HepG2 (cell line): ENCODE data around the gene MTSS2. TPM values are rescaled to one million over a fixed set of nuclear protein-coding genes. Genes with fewer than 3 reads are reported as not detected.

Experiments
- ATAC-seq: fragments of 200-7000 bp; cut with Tn5 transposase; 3 replicates; pipeline ENCODE4 v1.9.1; 2020; ENCODE audit warnings: mild to moderate bottlenecking, moderate library complexity
- BruUV-seq: library from RNA; stranded (reverse); fragments of 400-500 nt; replicated peaks from 2 replicates; lab custom pipeline; 2021; lab: Mats Ljungman, UMichigan
- CTCF ChIA-PET: fragments of 300-600 bp; formaldehyde crosslinking; extraction: SDS; loops from one replicate; lab custom pipeline; 2021; ENCODE audit warnings: low total read pairs, inconsistent platforms, low intra/inter-chr PET ratio; lab: Yijun Ruan, JAX
- POLR2A ChIA-PET: fragments of 350-600 bp; sonication (Branson Sonifier 250); formaldehyde crosslinking; loops from one replicate; lab custom pipeline; 2020; ENCODE audit warnings: antibody characterized with exemption, inconsistent platforms; lab: Yijun Ruan, JAX
- DNase-seq: peaks from one replicate; pipeline ENCODE4 v3.0.0-alpha.2; 2015; ENCODE audit warnings: low spot score
- FAIRE-seq: peaks from 3 replicates; lab custom pipeline; 2011; peaks lifted over from hg19 to GRCh38; lab: Jason Lieb, UNC
- H2AFZ ChIP-seq: one replicate; pipeline ENCODE4 v1.6.1; 2011; ENCODE audit warnings: low read length, inconsistent platforms
- H3K27ac ChIP-seq: fragments of 300-600 bp; 3 replicates; pipeline ENCODE4 v1.8.0; 2011; ENCODE audit warnings: mixed run types, mild to moderate bottlenecking, mixed read lengths, low read length, inconsistent platforms; ENCODE audit not compliant: insufficient read depth; ENCODE audit errors: extremely low read length
- H3K27me3 ChIP-seq, 2 experiments: fragments of 200-600 bp in 1 of 2; 2 replicates in 1 of 2; 3 replicates in 1 of 2; pipeline versions ENCODE4 v1.6.0 to v1.8.0; 2011; ENCODE audit warnings: low read length in 2 of 2, mild to moderate bottlenecking in 2 of 2, moderate library complexity in 2 of 2, inconsistent platforms in 1 of 2; ENCODE audit not compliant: insufficient read depth in 2 of 2, control insufficient read depth in 1 of 2
- H3K36me3 ChIP-seq, 2 experiments: fragments of 200-600 bp in 1 of 2; replicated peaks in 1 of 2; 2 replicates in 1 of 2; 3 replicates in 1 of 2; pipeline versions ENCODE4 v1.5.1 to v1.8.0; 2011; ENCODE audit warnings: low read length in 2 of 2, inconsistent platforms in 1 of 2; ENCODE audit not compliant: insufficient read depth in 2 of 2, control insufficient read depth in 1 of 2
- H3K4me1 ChIP-seq: 2 replicates; pipeline ENCODE4 v1.5.1; 2012; ENCODE audit warnings: low read length, inconsistent platforms; ENCODE audit not compliant: insufficient read depth
- H3K4me2 ChIP-seq: 2 replicates; pipeline ENCODE4 v1.6.0; 2011; ENCODE audit warnings: low read depth, low read length, inconsistent platforms
- H3K4me3 ChIP-seq, 3 experiments: fragments of 200-600 bp in 1 of 3; sonication (generic), shearing (Covaris generic) in 1 of 3; replicated peaks in 1 of 3; 2 replicates each; pipeline ENCODE4 v1.5.1; 2011 to 2016; ENCODE audit warnings: low read length in 3 of 3, inconsistent platforms in 2 of 3, low read depth in 2 of 3, mild to moderate bottlenecking in 2 of 3, control low read depth in 1 of 3, mixed read lengths in 1 of 3; ENCODE audit not compliant: insufficient read depth in 1 of 3
- H3K79me2 ChIP-seq: one replicate; pipeline ENCODE4 v1.6.1; 2011; ENCODE audit warnings: low read length, inconsistent platforms; ENCODE audit not compliant: insufficient read depth
- H3K9ac ChIP-seq: 2 replicates; pipeline ENCODE4 v1.6.0; 2011; ENCODE audit warnings: mild to moderate bottlenecking, low read depth, low read length, inconsistent platforms; ENCODE audit not compliant: insufficient read depth
- H3K9me3 ChIP-seq: 2 replicates; pipeline ENCODE4 v1.5.1; 2012; ENCODE audit warnings: mild to moderate bottlenecking, low read length
- H4K20me1 ChIP-seq: 2 replicates; pipeline ENCODE4 v1.6.0; 2011; ENCODE audit warnings: inconsistent platforms, mild to moderate bottlenecking, low read length, moderate library complexity; ENCODE audit not compliant: insufficient read depth
- DRAP1 ChIP-seq: IDR thresholded peaks from 2 replicates; pipeline ENCODE4 v1.6.1; 2016; ENCODE audit warnings: missing genetic modification reagents, missing compliant biosample characterization
- HNRNPL ChIP-seq: fragments of 200-400 bp; formaldehyde crosslinking; IDR thresholded peaks from 2 replicates; pipeline ENCODE4 v1.6.1; 2017; ENCODE audit warnings: mild to moderate bottlenecking, low read depth, low read length
- IRX3 ChIP-seq: sonication (generic); formaldehyde crosslinking; IDR thresholded peaks from 2 replicates; pipeline ENCODE4 v1.8.1; 2023; ENCODE audit warnings: mild to moderate bottlenecking, low read depth, missing genetic modification reagents, borderline replicate concordance
- MLX ChIP-seq: IDR thresholded peaks from 2 replicates; pipeline ENCODE4 v1.6.1; 2016
- PAWR ChIP-seq: sonication (generic); formaldehyde crosslinking; IDR thresholded peaks from 2 replicates; pipeline ENCODE4 v1.4.0; 2020; ENCODE audit warnings: missing genetic modification reagents, mild to moderate bottlenecking, borderline replicate concordance
- ZFP91 ChIP-seq: sonication (generic); formaldehyde crosslinking; IDR thresholded peaks from 2 replicates; pipeline ENCODE4 v1.9.0; 2022; ENCODE audit warnings: missing genetic modification reagents, mild to moderate bottlenecking, borderline replicate concordance
- ZIK1 ChIP-seq: sonication (generic); formaldehyde crosslinking; IDR thresholded peaks from 2 replicates; pipeline ENCODE4 v1.5.0; 2020; ENCODE audit warnings: mild to moderate bottlenecking, low read depth, missing genetic modification reagents, borderline replicate concordance
- ZNF280B ChIP-seq: sonication (generic); formaldehyde crosslinking; IDR thresholded peaks from 2 replicates; pipeline ENCODE4 v1.5.0; 2020; ENCODE audit warnings: missing genetic modification reagents, mild to moderate bottlenecking, borderline replicate concordance
- ZNF510 ChIP-seq: sonication (generic); formaldehyde crosslinking; IDR thresholded peaks from 2 replicates; pipeline ENCODE4 v1.4.0; 2020; ENCODE audit warnings: low read depth, mild to moderate bottlenecking, missing genetic modification reagents
- ZNF546 ChIP-seq: sonication (generic); formaldehyde crosslinking; conservative IDR thresholded peaks from 2 replicates; pipeline ENCODE4 v1.8.1; 2023; ENCODE audit warnings: mild to moderate bottlenecking, missing genetic modification reagents
- ZNF644 ChIP-seq: IDR thresholded peaks from 2 replicates; pipeline ENCODE4 v1.6.1; 2016; ENCODE audit warnings: low read depth
- WGBS: methylation state at CpG from one replicate; pipeline ENCODE4 v1.1.6; 2017; ENCODE audit warnings: low lambda C conversion rate; 5-methylcytosine and 5-hydroxymethylcytosine counted together
- in situ Hi-C: cut with HindIII; loops from 2 replicates; pipeline ENCODE4 v1.10.0; 2017; ENCODE audit warnings: low pct_unique_long_range_greater_than_20kb; ENCODE audit not compliant: extremely low pct_ligation_motif_present
- intact Hi-C: fragments of 100-400 bp; cut with micrococcal nuclease; formaldehyde crosslinking; loops from one replicate; pipeline ENCODE4 v1.10.0; 2022; ENCODE audit not compliant: unreplicated experiment
- polyA plus RNA-seq, 8 experiments: library from polyadenylated mRNA; depleted of rRNA in 3 of 8; stranded (reverse) in 7 of 8; unstranded in 1 of 8; fragments of >200 nt; fragmentation: Illumina TruSeq in 4 of 8; extraction: Trizol in 4 of 8; gene quantifications; 2 replicates each; pipeline versions ENCODE4 v1.2.1 to v1.2.3, GENCODE V29; 2011 to 2016; ENCODE audit warnings: low read depth in 4 of 8, missing spikeins in 1 of 8, mixed read lengths in 1 of 8; ENCODE audit not compliant: insufficient read depth in 1 of 8
- total RNA-seq, 5 experiments: library from RNA; depleted of rRNA; stranded (reverse); fragments of >200 nt; fragmentation: Illumina TruSeq; extraction: Trizol; gene quantifications; 2 replicates each; pipeline ENCODE4 v1.2.3, GENCODE V29; 2016; ENCODE audit warnings: low read depth in 1 of 5
- TF ChIP-seq, protein P1 (sequence below): IDR thresholded peaks from 2 replicates; pipeline ENCODE4 v1.6.1; 2016; ENCODE audit warnings: missing compliant biosample characterization, missing genetic modification reagents, borderline replicate concordance
- TF ChIP-seq, protein P2 (sequence below): sonication (generic); formaldehyde crosslinking; IDR thresholded peaks from 2 replicates; pipeline ENCODE4 v1.8.1; 2023; ENCODE audit warnings: mild to moderate bottlenecking, inconsistent platforms, moderate library complexity, missing genetic modification reagents, borderline replicate concordance

The MTSS2 gene
- total and polyA plus RNA-seq, 2 of the 13 experiments (the other 11 are each of a cell fraction or from before 2014, with no cell fraction given) = 132 to 242 TPM

DNA sequence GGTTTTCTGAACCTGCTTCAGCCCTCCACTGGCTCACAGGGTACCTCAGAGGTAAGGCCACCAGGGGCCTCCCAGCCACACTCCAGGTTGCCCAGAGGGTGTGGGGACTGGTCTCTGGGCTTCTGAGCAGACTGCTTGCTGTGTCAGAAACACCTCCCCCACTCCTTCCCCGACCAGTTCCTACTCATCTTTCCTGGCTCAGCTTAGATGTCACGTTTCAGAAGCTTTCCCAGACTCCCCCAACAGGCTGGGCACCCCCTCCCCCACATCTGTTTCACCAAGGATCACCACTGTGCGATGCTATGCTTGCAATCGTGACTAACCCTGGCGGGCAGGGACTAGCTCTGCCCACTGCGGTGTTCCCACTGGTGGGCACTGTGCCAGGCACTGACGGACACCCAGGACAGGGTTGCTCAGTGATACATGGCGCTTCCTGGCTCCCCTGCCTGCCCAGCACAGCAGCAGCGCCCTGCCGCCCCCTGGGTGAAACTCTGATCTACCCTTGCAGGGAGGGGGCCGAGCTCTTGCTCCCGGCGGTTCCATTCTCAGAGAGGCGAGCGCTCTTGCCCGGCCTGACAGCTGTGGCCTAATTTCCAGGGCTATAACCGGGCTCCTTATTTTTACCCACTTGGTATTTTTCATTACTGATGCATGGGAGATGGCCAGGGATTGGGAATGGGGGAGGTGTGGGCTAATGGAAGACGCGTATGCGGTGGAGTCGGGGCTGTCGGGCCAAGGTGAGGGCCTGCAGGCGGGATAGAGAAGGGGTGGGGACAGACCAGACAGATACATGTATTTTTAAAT, 29.4 kb upstream of the MTSS2 start (continued):
- TF ChIP-seq, protein P1, sequence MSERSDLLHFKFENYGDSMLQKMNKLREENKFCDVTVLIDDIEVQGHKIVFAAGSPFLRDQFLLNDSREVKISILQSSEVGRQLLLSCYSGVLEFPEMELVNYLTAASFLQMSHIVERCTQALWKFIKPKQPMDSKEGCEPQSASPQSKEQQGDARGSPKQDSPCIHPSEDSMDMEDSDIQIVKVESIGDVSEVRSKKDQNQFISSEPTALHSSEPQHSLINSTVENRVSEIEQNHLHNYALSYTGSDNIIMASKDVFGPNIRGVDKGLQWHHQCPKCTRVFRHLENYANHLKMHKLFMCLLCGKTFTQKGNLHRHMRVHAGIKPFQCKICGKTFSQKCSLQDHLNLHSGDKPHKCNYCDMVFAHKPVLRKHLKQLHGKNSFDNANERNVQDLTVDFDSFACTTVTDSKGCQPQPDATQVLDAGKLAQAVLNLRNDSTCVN (CRISPR knock-in tag) = no peak
- peak; percentile 47; the same call in 1 of the 2 replicates for TF ChIP-seq ZNF280B
- no peak for TF ChIP-seq PAWR
- TF ChIP-seq HNRNPL = peak; percentile 87

DNA sequence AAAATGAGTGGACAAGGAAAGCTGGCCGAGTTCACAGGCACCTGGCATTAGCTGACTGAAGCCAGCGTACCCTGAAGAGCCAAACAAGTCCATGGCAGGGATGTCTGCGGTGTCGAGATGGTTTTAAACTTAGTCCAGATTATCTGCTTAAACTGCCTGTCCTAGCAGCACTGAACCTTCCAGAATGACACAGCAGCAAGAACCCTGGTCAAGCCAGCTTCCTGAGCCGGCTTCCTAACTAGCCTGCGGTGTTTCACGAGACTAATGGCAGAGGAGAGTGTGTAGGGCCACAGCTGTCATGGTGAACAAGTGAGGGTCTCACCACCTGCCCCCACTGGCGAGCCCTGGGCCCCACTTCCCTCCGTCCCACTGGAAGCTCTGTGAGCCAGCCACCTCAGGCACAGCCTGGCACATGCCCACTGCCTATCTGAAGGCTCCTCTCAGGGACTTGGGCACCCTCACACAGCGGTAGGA, 28.8 kb upstream of the MTSS2 start:
- H3K79me2 ChIP-seq = no peaks in the 10 kb centered on the region
- WGBS = 99% methylated on average over 9 of the region's 10 CpGs
- H4K20me1 ChIP-seq = no peaks in the 10 kb centered on the region
- no peaks in the 10 kb centered on the region for H3K27me3 ChIP-seq
- ChIA-PET CTCF (no interaction called here), POLR2A (interaction anchor here (1.5 to 5.3 kb wide), 4 partner anchors 10 to 32 kb away, joined by 4 to 52 read pairs (median 25); no protein-coding TSS in a partner anchor)
- no peak for ATAC-seq
- FAIRE-seq = no peak
- BruUV-seq = no TSS peak
- no peaks in the 10 kb centered on the region for H3K9me3 ChIP-seq
- H2AFZ ChIP-seq = no peak overlapping the region
- no peak for DNase-seq
- intact Hi-C loops (no loop called here), in situ Hi-C loops (no loop called here)
- H3K9ac ChIP-seq = no peak overlapping the region; the same call in 1 of the 2 replicates
- no peak overlapping the region for H3K4me3 ChIP-seq
- peaks cover 70% of the 10 kb centered on the region for H3K4me1 ChIP-seq
- H3K27ac ChIP-seq = no peak overlapping the region
- peaks cover 2 to 6% of the 10 kb centered on the region in 2 experiments; a peak in 3 of 5 replicates for H3K36me3 ChIP-seq
- H3K4me2 ChIP-seq = no peak overlapping the region
- no peak for TF ChIP-seq ZNF546 (CRISPR knock-in tag)
- TF ChIP-seq, protein P2, sequence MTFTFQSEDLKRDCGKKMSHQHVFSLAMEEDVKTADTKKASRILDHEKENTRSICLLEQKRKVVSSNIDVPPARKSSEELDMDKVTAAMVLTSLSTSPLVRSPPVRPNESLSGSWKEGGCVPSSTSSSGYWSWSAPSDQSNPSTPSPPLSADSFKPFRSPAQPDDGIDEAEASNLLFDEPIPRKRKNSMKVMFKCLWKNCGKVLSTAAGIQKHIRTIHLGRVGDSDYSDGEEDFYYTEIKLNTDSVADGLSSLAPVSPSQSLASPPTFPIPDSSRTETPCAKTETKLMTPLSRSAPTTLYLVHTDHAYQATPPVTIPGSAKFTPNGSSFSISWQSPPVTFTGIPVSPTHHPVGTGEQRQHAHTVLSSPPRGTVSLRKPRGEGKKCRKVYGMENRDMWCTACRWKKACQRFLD = no peak
- TF ChIP-seq ZIK1 (CRISPR knock-in tag) = no peak
- no peak for TF ChIP-seq ZFP91 (CRISPR knock-in tag)
- TF ChIP-seq ZNF510 (CRISPR knock-in tag) = no peak
- no peak for TF ChIP-seq IRX3
- TF ChIP-seq MLX (CRISPR knock-in tag) = no peak
- no peak for TF ChIP-seq DRAP1 (CRISPR knock-in tag)
- TF ChIP-seq ZNF644 = no peak
